Loucy (cell line): ENCODE measurements around the gene ZNF75A.
"Not testable (repeated sequence)": the region's sequence is repeated elsewhere in the genome, so short reads cannot be mapped to it uniquely, and the experiment has no call there.

Source experiments
- H2AFZ ChIP-seq: fragments of 200-600 bp; sonication (generic); 2 replicates; pipeline ENCODE4 v1.6.0; 2016; ENCODE audit warnings: antibody characterized with exemption, mild to moderate bottlenecking, low read length, moderate library complexity
- H3F3A ChIP-seq: fragments of 200-600 bp; 2 replicates; pipeline ENCODE4 v1.6.0; 2016; ENCODE audit warnings: antibody characterized with exemption, low read depth, mild to moderate bottlenecking
- H3K27me3 ChIP-seq: fragments of 200-600 bp; sonication (generic); 2 replicates; pipeline ENCODE4 v1.6.1; 2014; ENCODE audit warnings: low read length, mild to moderate bottlenecking; ENCODE audit not compliant: insufficient read depth, poor library complexity, severe bottlenecking
- H3K36me3 ChIP-seq: fragments of 200-600 bp; sonication (generic); 2 replicates; pipeline ENCODE4 v1.6.1; 2016; ENCODE audit warnings: low read length; ENCODE audit not compliant: insufficient read depth
- H3K4me1 ChIP-seq: fragments of 200-600 bp; sonication (generic); 2 replicates; pipeline ENCODE4 v1.5.1; 2014; ENCODE audit warnings: low read length, mild to moderate bottlenecking; ENCODE audit not compliant: insufficient read depth, poor library complexity, severe bottlenecking
- H3K4me2 ChIP-seq: fragments of 200-600 bp; sonication (generic); 2 replicates; pipeline ENCODE4 v1.6.0; 2014; ENCODE audit warnings: antibody characterized with exemption, low read length, low read depth, mild to moderate bottlenecking; ENCODE audit not compliant: poor library complexity, severe bottlenecking
- H3K4me3 ChIP-seq: fragments of 200-600 bp; sonication (generic); 2 replicates; pipeline ENCODE4 v1.5.1; 2014; ENCODE audit warnings: low read length, mild to moderate bottlenecking, mixed read lengths; ENCODE audit not compliant: poor library complexity, severe bottlenecking
- H3K79me2 ChIP-seq: fragments of 200-600 bp; sonication (generic); 2 replicates; pipeline ENCODE4 v1.6.1; 2014; ENCODE audit warnings: low read length; ENCODE audit not compliant: insufficient read depth
- H3K9ac ChIP-seq: fragments of 200-600 bp; sonication (generic); 2 replicates; pipeline ENCODE4 v1.6.0; 2014; ENCODE audit warnings: mild to moderate bottlenecking, low read depth, low read length, moderate library complexity; ENCODE audit not compliant: poor library complexity, severe bottlenecking
- H3K9me2 ChIP-seq: fragments of 200-600 bp; sonication (generic); replicated peaks from 2 replicates; pipeline ENCODE4 v1.6.1; 2016; ENCODE audit warnings: low read depth, low read length, mixed read lengths
- H3K9me3 ChIP-seq: fragments of 200-600 bp; sonication (generic); 2 replicates; pipeline ENCODE4 v1.6.1; 2014; ENCODE audit warnings: mild to moderate bottlenecking, antibody characterized with exemption, low read length, low read depth; ENCODE audit not compliant: insufficient read depth
- H4K20me1 ChIP-seq: fragments of 200-600 bp; sonication (generic); 2 replicates; pipeline ENCODE4 v1.6.0; 2014; ENCODE audit warnings: antibody characterized with exemption, low read length, mild to moderate bottlenecking; ENCODE audit not compliant: insufficient read depth, poor library complexity, severe bottlenecking
- CTCF ChIP-seq: fragments of 200-600 bp; sonication (generic); conservative IDR thresholded peaks from 2 replicates; pipeline ENCODE4 v1.5.1; 2014; ENCODE audit warnings: mild to moderate bottlenecking, antibody characterized with exemption, low read length
- EZH2phosphoT487 ChIP-seq: fragments of 200-600 bp; IDR thresholded peaks from 2 replicates; pipeline ENCODE4 v1.6.1; 2018; ENCODE audit warnings: antibody characterized with exemption, mild to moderate bottlenecking, moderate library complexity, borderline replicate concordance

ZNF75A gene

GRCh38 chr16:3266873-3267537, 38.3 kb upstream of the ZNF75A start:
- H3K36me3 ChIP-seq = no peaks in the 10 kb centered on the region
- H3K79me2 ChIP-seq = no peaks in the 10 kb centered on the region; the same call in 1 of the 2 replicates
- H3K9ac ChIP-seq = no peak overlapping the region
- no peaks in the 10 kb centered on the region for H4K20me1 ChIP-seq
- H3F3A ChIP-seq = no peaks in the 10 kb centered on the region
- no peaks in the 10 kb centered on the region for H3K4me1 ChIP-seq
- TF ChIP-seq EZH2phosphoT487 (no peak), CTCF (peak; percentile 64)
- H2AFZ ChIP-seq = peak overlapping the region; percentile 23; the same call in 1 of the 2 replicates
- no peaks in the 10 kb centered on the region for H3K9me2 ChIP-seq
- no peak overlapping the region for H3K4me2 ChIP-seq
- H3K9me3 ChIP-seq = no peaks in the 10 kb centered on the region
- H3K4me3 ChIP-seq = no peak overlapping the region
- H3K27me3 ChIP-seq = no peaks in the 10 kb centered on the region

DNA sequence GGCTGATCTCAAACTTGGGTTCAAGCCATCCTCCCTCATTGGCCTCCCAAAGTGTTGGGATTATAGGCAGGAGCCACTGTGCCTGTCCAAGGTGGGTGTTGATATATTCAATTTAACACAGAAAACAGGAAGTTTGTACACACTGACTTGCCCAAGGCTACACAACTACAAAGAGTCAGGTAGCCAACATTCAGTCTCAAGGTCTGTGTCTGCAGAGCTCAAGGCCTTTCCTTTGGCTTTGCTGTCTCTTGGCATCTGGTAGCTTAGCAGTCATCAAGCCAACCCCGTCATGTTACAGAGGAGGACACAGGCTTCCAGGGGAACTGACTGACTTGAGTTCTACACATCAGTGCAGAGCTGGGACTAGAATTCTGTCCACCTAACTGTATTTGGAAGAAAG, 37.0 kb upstream of the ZNF75A start:
- TF ChIP-seq EZH2phosphoT487 (no peak), CTCF (no peak)
- Histone ChIP-seq H3F3A (no peaks in the 10 kb centered on the region), H3K9ac (no peak overlapping the region), H3K27me3 (no peaks in the 10 kb centered on the region), H3K9me3 (no peaks in the 10 kb centered on the region), H3K36me3 (no peaks in the 10 kb centered on the region), H3K79me2 (no peaks in the 10 kb centered on the region; the same call in 1 of the 2 replicates), H3K4me1 (no peaks in the 10 kb centered on the region), H3K4me2 (no peak overlapping the region), H2AFZ (no peak overlapping the region), H3K9me2 (no peaks in the 10 kb centered on the region), H4K20me1 (no peaks in the 10 kb centered on the region), H3K4me3 (no peak overlapping the region)

- H3K4me2 ChIP-seq, H3K4me1 ChIP-seq, H3K9me3 ChIP-seq, H3F3A ChIP-seq, H3K36me3 ChIP-seq, H3K27me3 ChIP-seq, H4K20me1 ChIP-seq, H2AFZ ChIP-seq, H3K79me2 ChIP-seq, H3K9me2 ChIP-seq, H3K4me3 ChIP-seq, H3K9ac ChIP-seq: not testable (repeated sequence)
Observed at GRCh38 chr16:3270718-3271117, 34.6 kb upstream of the ZNF75A start.

DNA sequence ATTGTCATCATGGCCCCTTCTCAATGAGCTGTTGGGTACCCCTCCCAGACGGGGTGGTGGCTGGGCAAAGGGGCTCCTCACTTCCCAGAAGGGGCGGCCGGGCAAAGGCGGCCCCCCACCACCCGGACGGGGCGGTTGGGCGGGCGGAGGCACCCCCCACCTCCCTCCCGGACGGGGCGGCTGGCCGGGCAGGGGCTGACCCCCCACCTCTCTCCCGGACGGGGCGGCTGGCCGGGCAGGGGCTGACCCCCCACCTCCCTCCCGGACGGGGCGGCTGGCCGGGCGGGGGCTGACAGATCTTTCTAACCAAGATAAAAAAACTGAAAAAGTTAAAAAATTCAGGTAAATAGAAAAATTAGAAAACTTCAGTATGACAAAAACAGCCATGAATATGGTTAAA, 34.0 kb upstream of the ZNF75A start:
- not testable (repeated sequence) for H3K4me3 ChIP-seq, H3K4me2 ChIP-seq, H3K27me3 ChIP-seq, H3K9me2 ChIP-seq, H3K79me2 ChIP-seq, H4K20me1 ChIP-seq, H2AFZ ChIP-seq, H3F3A ChIP-seq, H3K9ac ChIP-seq, H3K36me3 ChIP-seq, H3K4me1 ChIP-seq, H3K9me3 ChIP-seq
